ENCODE measurements around the gene GALNT16.

GALNT16 gene

DNA sequence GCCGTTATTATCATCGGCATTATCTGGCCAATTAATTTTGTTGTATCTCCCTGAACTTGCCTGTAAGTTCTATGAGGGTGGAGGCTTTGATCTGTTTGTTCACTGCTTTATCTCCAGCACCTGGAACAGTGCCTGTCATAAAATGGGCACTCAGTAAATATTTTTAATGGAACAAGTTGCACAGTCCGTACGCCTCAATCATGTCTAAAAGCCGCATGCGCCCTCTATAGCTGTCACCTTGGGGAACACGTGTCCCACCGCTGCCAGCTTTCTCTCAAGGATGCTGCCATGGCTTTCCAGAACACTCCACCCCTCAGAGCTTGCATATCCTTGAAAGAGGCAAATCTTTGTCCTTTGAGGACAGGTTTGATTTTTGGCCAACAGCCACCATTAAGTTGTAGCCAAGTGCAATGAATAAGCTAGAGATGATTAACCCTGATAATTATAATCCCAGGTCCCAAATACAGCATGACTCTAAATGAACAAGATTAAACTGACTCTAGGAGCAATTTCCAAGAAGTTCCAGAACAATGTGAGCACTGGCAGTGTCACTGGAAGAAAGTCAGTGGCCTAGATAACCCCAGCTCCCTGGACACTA is 83.1 kb downstream of the GALNT16 start:
- DNase-seq (ENCODE audit: low spot score): no peak
- TF ChIP-seq, protein P1, sequence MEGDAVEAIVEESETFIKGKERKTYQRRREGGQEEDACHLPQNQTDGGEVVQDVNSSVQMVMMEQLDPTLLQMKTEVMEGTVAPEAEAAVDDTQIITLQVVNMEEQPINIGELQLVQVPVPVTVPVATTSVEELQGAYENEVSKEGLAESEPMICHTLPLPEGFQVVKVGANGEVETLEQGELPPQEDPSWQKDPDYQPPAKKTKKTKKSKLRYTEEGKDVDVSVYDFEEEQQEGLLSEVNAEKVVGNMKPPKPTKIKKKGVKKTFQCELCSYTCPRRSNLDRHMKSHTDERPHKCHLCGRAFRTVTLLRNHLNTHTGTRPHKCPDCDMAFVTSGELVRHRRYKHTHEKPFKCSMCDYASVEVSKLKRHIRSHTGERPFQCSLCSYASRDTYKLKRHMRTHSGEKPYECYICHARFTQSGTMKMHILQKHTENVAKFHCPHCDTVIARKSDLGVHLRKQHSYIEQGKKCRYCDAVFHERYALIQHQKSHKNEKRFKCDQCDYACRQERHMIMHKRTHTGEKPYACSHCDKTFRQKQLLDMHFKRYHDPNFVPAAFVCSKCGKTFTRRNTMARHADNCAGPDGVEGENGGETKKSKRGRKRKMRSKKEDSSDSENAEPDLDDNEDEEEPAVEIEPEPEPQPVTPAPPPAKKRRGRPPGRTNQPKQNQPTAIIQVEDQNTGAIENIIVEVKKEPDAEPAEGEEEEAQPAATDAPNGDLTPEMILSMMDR (IDR thresholded peaks at IDR 0.05; ENCODE audit: extremely low read depth, missing control alignments): no peak

DNA sequence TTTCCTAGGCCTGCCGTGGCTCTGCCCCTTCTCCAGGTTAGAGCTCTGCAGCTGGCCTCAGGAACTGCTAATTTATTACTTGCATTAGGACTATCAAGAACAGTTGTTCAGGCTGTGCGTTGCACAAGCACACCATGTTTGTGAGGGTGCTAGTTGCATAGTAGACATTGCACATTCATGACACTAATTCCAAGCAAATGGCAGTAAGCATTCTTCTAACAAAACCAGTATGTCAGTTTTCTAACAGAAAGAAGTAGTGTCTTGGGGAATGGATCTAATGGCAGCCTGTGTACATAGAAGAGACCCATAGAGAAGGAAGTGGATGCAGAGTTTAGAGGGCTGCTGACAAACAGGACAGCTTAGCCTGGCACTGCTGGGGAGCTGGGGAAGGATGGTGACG is 84.2 kb downstream of the GALNT16 start:
- TF ChIP-seq, protein P1 (IDR thresholded peaks at IDR 0.05; ENCODE audit: extremely low read depth, missing control alignments): no peak

DNA sequence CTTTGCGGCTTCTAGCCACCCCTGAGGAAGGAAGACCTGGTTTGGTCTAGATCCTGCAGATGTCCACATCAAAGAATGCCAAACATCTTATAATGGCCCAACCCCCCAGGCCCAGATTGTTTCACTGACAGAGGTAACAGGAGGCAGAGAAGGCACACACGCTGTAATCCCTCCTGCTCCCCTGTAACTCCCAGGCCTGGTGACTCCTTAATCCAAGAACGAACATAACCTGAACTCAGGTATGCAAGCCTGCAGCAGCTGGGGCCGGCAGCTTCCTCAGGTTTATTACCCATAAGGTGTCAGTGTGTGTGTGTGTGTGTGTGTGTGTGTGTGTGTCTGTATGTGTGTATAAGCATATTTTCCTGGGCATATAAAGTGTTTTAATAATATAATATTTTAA is 85.4 kb downstream of the GALNT16 start:
- TF ChIP-seq, protein P1 (IDR thresholded peaks at IDR 0.05; ENCODE audit: extremely low read depth, missing control alignments): no peak
- DNase-seq (ENCODE audit: low spot score): no peak

More for the DNA sequence above, 84.2 kb downstream of the GALNT16 start:
- DNase-seq (ENCODE audit: low spot score): no peak

DNA sequence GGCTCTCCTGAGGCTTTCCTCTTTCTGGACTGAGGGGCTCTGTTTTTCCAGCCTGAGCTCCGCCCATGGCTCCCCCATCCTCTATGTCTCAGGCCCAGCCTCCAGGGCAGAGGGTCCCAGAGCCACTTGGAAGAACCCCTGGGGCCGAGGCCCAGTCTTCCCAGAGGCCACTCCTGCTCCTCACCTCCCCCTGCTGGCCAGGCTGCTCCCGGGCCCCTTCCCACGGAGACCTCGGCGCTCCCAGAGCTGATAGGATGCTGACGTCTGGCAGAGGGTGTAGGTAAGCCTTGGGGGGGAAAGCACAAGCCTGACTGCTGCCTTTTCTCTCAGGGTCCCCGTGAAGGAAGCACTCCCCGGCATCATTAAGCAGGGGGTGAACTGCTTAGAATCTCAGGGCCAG is 86.8 kb downstream of the GALNT16 start:
- peak; percentile 42 for DNase-seq (ENCODE audit: low spot score)
- TF ChIP-seq, protein P1 (IDR thresholded peaks at IDR 0.05; ENCODE audit: extremely low read depth, missing control alignments): peak; percentile 70

DNA sequence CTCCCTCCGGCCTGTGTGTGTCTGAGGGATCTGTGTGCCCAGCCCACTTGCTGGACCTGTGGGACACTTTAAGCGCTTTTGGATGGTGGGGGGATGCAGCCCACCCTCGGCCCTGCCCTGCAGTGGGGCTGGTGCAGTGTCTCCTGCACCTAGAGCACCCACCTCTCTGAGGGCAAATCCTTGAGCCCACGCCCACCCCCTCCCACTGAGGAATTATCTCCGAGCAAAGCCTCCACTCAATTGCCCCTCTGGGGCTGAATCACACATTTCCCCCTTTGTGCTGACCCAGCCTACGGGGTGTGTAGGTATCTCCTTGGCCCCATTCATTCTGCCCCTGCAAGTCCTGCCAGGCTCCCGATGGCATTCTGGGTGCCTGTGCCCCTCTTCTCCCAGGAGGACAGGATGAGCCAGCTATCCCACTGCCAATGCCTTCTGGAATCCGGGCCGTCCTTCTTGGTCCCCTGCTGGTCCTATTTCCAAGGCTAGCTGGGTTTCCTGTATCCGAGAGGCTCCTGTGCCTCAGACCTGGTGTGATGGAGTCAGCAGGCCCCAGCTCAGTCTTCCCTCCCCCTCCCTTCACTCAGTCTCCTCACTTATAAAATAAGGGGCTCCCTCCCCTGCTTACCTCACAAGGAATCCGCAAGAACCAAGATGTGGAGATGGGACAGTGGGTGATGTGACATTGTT is 89.3 kb downstream of the GALNT16 start:
- TF ChIP-seq, protein P1 (IDR thresholded peaks at IDR 0.05; ENCODE audit: extremely low read depth, missing control alignments): no peak
- DNase-seq (ENCODE audit: low spot score): no peak

DNA sequence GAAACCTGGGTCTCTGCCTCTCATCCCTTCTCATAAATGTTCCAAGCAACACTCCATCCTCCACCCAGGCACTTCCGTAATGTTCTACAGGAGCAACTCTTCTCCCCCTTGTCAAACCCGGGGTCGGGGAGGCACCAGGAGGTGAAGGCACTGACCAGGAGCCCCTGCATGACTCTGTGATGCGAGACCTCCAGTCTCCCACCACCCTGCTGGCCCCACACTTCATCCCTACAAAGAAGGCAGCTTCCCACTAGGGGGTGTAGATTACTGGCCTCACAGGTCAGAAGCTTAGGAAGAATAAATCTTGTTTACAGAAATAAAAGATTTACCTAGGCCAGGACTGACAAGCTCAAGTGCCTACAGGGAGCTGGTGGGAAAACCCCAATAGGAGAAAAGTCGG is 90.9 kb downstream of the GALNT16 start:
- TF ChIP-seq, protein P1 (IDR thresholded peaks at IDR 0.05; ENCODE audit: extremely low read depth, missing control alignments): no peak
- DNase-seq (ENCODE audit: low spot score): no peak

DNA sequence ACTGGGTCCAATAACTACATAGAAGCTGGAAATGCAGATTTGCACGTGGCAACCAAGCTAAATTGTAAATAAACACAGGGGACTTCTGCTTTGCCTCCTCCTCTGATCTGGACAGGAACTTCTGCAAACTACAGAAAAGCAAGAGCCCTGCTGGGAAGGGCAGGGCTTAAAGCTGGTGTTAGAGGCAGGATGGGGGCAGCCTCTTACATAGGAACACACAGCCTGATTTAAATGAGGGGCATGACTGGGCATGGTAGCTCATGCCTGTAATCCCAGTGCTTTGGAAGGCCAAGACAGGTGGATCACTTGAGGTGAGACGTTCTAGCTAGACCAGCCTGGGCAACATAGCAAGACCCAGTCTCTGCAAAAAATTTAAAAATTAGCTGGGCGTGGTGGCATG is 91.4 kb downstream of the GALNT16 start:
- no peak for DNase-seq (ENCODE audit: low spot score)
- TF ChIP-seq, protein P1 (IDR thresholded peaks at IDR 0.05; ENCODE audit: extremely low read depth, missing control alignments): no peak
